Brain pericyte (primary cell): ENCODE results near the gene MROH8.

Experiments
- DNase-seq: peaks from one replicate; pipeline ENCODE4 v3.0.0-alpha.2; 2012; ENCODE audit warnings: low read depth, low spot score

The MROH8 gene

GRCh38 chr20:37178839-37179682 is at the start of gene MROH8, which contains the start of gene RPN2:
MROH8 (minus strand) TSS chr20:37179548.
RPN2 (plus strand) TSS chr20:37179330; CDS start chr20:37179357, 27 bp downstream.
- peak; percentile 92 for DNase-seq

- no peak for DNase-seq
Observed at GRCh38 chr20:37228656-37229055, 49.3 kb upstream of the MROH8 start.

GRCh38 chr20:37228082-37228481 is 48.7 kb upstream of the MROH8 start:
- DNase-seq: no peak

GRCh38 chr20:37226889-37227288 is 47.5 kb upstream of the MROH8 start:
- no peak for DNase-seq

GRCh38 chr20:37225146-37225545 is 45.8 kb upstream of the MROH8 start:
- no peak for DNase-seq

- no peak for DNase-seq
Observed at GRCh38 chr20:37223053-37223452, 43.7 kb upstream of the MROH8 start.

- DNase-seq: no peak
Observed at GRCh38 chr20:37222086-37222485, 42.7 kb upstream of the MROH8 start.

- DNase-seq: no peak
Observed at GRCh38 chr20:37220731-37221130, 41.4 kb upstream of the MROH8 start.

GRCh38 chr20:37219751-37220668 is 40.7 kb upstream of the MROH8 start:
- no peak for DNase-seq

- no peak for DNase-seq
Observed at GRCh38 chr20:37218976-37219375, 39.6 kb upstream of the MROH8 start.

- no peak for DNase-seq
Observed at GRCh38 chr20:37218441-37218840, 39.1 kb upstream of the MROH8 start.

- DNase-seq: no peak
Observed at GRCh38 chr20:37209661-37210314, 30.4 kb upstream of the MROH8 start.

- DNase-seq: no peak
Observed at GRCh38 chr20:37209193-37209592, 29.8 kb upstream of the MROH8 start.

GRCh38 chr20:37207171-37207570 is 27.8 kb upstream of the MROH8 start:
- DNase-seq: no peak

GRCh38 chr20:37205794-37206193 is 26.4 kb upstream of the MROH8 start:
- DNase-seq: no peak

GRCh38 chr20:37205130-37205529 is 25.8 kb upstream of the MROH8 start:
- DNase-seq: no peak

GRCh38 chr20:37204056-37204455 is 24.7 kb upstream of the MROH8 start:
- DNase-seq: no peak

- peak; percentile 42 for DNase-seq
Observed at GRCh38 chr20:37202267-37202943, 23.1 kb upstream of the MROH8 start.

- no peak for DNase-seq
Observed at GRCh38 chr20:37201827-37202162, 22.4 kb upstream of the MROH8 start.

- DNase-seq: no peak
Observed at GRCh38 chr20:37200926-37201826, 21.8 kb upstream of the MROH8 start.
